HG03103 (cell line): Measurements from ENCODE around the gene CCSER1.
A peak's percentile ranks its signal among the peaks of the same experiment; 100 is the strongest.

Experiments used
- ATAC-seq: cut with Tn5 transposase; IDR thresholded peaks from one replicate; pipeline ENCODE4 v1.9.1; 2021; ENCODE audit warnings: low read depth; ENCODE audit not compliant: unreplicated experiment

CCSER1 gene

GRCh38 chr4:90127706-90128345 is 632 bp downstream of the CCSER1 start:
- peak; percentile 8 for ATAC-seq

- ATAC-seq, result no peak
Observed at GRCh38 chr4:90128961-90129495, 1.8 kb downstream of the CCSER1 start.

GRCh38 chr4:90130076-90130475 is 2.9 kb downstream of the CCSER1 start:
- no peak for ATAC-seq

GRCh38 chr4:90137555-90137954 is 10.4 kb downstream of the CCSER1 start:
- ATAC-seq, result no peak

- no peak for ATAC-seq
Observed at GRCh38 chr4:90142081-90142480, 14.9 kb downstream of the CCSER1 start.

GRCh38 chr4:90145319-90145718 is 18.1 kb downstream of the CCSER1 start:
- ATAC-seq, result no peak

- ATAC-seq, result no peak
Observed at GRCh38 chr4:90146306-90146705, 19.1 kb downstream of the CCSER1 start.

- no peak for ATAC-seq
Observed at GRCh38 chr4:90148574-90149148, 21.5 kb downstream of the CCSER1 start.

GRCh38 chr4:90152024-90152423 is 24.8 kb downstream of the CCSER1 start:
- ATAC-seq, result no peak

- ATAC-seq, result no peak
Observed at GRCh38 chr4:90159193-90159592, 32.0 kb downstream of the CCSER1 start.

- ATAC-seq, result no peak
Observed at GRCh38 chr4:90160044-90160443, 32.9 kb downstream of the CCSER1 start.

- ATAC-seq, result no peak
Observed at GRCh38 chr4:90162566-90162965, 35.4 kb downstream of the CCSER1 start.

- ATAC-seq, result no peak
Observed at GRCh38 chr4:90163872-90164271, 36.7 kb downstream of the CCSER1 start.

GRCh38 chr4:90165883-90166282 is 38.7 kb downstream of the CCSER1 start:
- peak; percentile 84 for ATAC-seq

- no peak for ATAC-seq
Observed at GRCh38 chr4:90171491-90171890, 44.3 kb downstream of the CCSER1 start.

GRCh38 chr4:90174621-90175023 is 47.4 kb downstream of the CCSER1 start:
- ATAC-seq, result no peak

- ATAC-seq, result no peak
Observed at GRCh38 chr4:90181644-90182043, 54.5 kb downstream of the CCSER1 start.

GRCh38 chr4:90183254-90183653 is 56.1 kb downstream of the CCSER1 start:
- ATAC-seq, result no peak

- ATAC-seq, result no peak
Observed at GRCh38 chr4:90184560-90184959, 57.4 kb downstream of the CCSER1 start.

GRCh38 chr4:90185416-90185815 is 58.2 kb downstream of the CCSER1 start:
- ATAC-seq, result no peak

- no peak for ATAC-seq
Observed at GRCh38 chr4:90186229-90186628, 59.0 kb downstream of the CCSER1 start.

GRCh38 chr4:90187148-90187884 is 60.1 kb downstream of the CCSER1 start:
- ATAC-seq, result no peak
